DMS53 (cell line): ENCODE data around the gene BOC.

ENCODE experiments used
- DNase-seq: peaks from one replicate; lab custom pipeline; 2025; lab: John Stamatoyannopoulos, UW

BOC gene

GRCh38 chr3:113222451-113223086 lies 11.2 kb downstream of the BOC start:
- DNase-seq, result no peak

GRCh38 chr3:113223475-113224281 lies 12.3 kb downstream of the BOC start:
- no peak for DNase-seq

- DNase-seq, result no peak
Measured at GRCh38 chr3:113225286-113225685, 13.9 kb downstream of the BOC start.

- no peak for DNase-seq
Measured at GRCh38 chr3:113226491-113226890, 15.1 kb downstream of the BOC start.

- no peak for DNase-seq
Measured at GRCh38 chr3:113227146-113227545, 15.8 kb downstream of the BOC start.

GRCh38 chr3:113228498-113229286 lies 17.3 kb downstream of the BOC start:
- DNase-seq, result no peak

GRCh38 chr3:113231391-113231790 lies 20.0 kb downstream of the BOC start:
- DNase-seq, result no peak

GRCh38 chr3:113231827-113232253 lies 20.5 kb downstream of the BOC start:
- DNase-seq, result peak; percentile 71

GRCh38 chr3:113232342-113232741 lies 21.0 kb downstream of the BOC start:
- DNase-seq, result peak; percentile 12

GRCh38 chr3:113233497-113233896 lies 22.1 kb downstream of the BOC start:
- no peak for DNase-seq

GRCh38 chr3:113234028-113234427 lies 22.7 kb downstream of the BOC start:
- no peak for DNase-seq

- peak; percentile 12 for DNase-seq
Measured at GRCh38 chr3:113234688-113235260, 23.4 kb downstream of the BOC start.

GRCh38 chr3:113238503-113238902 lies 27.1 kb downstream of the BOC start:
- DNase-seq, result no peak

- DNase-seq, result no peak
Measured at GRCh38 chr3:113240841-113241240, 29.5 kb downstream of the BOC start.

- no peak for DNase-seq
Measured at GRCh38 chr3:113241292-113242095, 30.1 kb downstream of the BOC start.

- no peak for DNase-seq
Measured at GRCh38 chr3:113242096-113242581, 30.8 kb downstream of the BOC start.

GRCh38 chr3:113243071-113243470 lies 31.7 kb downstream of the BOC start:
- no peak for DNase-seq

- no peak for DNase-seq
Measured at GRCh38 chr3:113243846-113244245, 32.5 kb downstream of the BOC start.

- DNase-seq, result no peak
Measured at GRCh38 chr3:113245761-113246161, 34.4 kb downstream of the BOC start.

GRCh38 chr3:113247068-113247467 lies 35.7 kb downstream of the BOC start:
- no peak for DNase-seq

GRCh38 chr3:113247675-113248458 lies 36.5 kb downstream of the BOC start:
- no peak for DNase-seq
